HG03575 (cell line): ENCODE data around the gene IFNL4.

Source experiments
- ATAC-seq: cut with Tn5 transposase; IDR thresholded peaks from one replicate; pipeline ENCODE4 v1.9.1; 2021; ENCODE audit not compliant: unreplicated experiment, insufficient number of reproducible peaks, low FRiP score; ENCODE audit errors: extremely low read depth

The IFNL4 gene

DNA sequence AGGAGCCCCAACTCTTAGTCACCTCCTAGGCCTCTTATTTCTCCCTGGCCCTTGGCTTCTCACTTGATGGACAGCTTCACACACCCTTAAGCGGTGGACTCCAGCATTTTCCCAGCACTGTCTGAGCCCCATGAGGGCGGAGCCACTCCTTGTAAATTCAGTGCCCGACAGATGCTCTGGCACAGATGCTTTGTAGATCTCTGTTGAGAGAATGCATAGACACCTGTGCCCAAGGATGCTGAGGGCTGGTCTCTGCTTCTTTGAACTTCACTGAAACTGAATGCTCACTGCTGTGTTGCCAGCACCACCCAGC is 47.9 kb downstream of the IFNL4 start:
- no peak for ATAC-seq

DNA sequence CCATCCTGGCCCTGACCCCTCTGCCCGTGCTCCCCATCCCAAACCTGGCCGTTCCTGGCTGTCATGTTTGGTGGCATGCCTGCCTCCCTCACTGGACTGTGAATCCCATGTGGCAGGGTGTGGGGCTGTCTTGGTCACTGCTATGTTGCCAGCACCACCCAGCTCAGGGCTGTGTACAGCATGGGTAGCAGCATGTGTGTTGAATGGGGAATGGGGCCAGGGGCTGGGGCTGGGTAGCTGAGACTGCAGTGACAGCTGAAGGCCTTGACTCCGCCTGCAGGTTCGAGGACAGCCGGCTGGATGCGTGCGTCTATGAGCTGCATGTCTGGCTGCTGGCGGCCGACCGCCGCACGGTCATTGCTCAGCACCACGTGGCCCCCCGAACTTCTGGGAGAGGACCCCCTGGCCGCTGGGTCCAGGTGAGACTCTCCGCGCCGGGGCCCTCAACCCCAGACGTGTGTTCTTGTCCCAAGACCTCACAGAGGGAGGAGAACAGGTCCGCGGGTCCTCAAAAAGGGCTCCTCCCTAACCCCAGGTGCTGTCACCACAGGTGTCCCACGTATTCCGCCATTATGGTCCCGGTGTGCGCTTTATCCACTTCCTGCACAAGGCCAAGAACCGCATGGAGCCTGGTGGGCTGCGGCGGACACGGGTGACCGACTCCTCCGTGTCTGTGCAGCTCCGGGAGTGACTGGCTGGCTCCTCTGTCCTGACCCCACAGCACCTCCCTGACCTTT is 48.4 kb downstream of the IFNL4 start:
- no peak for ATAC-seq

DNA sequence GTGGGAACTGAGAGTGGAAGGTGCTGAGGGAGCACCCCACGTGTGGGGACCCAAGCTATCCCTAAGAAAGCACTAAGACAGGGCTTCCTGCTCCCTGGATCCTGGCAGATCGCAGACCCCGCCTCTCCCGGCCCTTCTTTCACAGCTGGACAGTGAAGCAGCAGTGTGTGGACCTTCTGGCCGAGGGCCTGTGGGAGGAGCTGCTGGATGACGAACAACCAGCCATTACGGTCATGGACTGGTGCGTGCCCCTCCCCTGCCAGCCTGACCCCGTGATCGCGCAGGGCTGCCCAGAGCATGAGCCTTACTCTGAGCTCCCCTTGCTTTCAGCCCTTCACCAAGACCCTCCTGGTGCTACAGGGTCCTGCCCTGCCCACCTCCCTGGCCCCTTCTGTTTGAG is 49.6 kb downstream of the IFNL4 start:
- no peak for ATAC-seq

DNA sequence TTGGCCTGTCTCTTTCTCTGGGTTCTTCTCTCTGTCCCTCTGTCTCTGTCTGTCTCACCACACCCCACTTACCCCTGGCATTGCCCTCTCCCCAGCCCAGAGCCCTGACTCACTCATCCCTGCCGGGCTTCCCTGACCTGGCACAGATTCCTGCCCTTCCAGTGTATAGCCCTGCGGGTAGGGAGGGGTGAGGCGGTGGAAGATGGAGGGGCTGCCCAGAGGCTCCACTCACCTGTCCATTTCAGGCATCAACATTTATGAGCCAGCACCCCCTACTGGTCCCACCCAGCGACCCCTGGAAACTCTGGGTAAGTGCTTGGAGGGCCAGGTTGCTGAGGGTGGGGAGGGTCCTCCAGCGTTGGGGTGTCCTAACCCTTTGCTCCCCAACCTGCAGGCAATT is 50.8 kb downstream of the IFNL4 start:
- ATAC-seq, result no peak

DNA sequence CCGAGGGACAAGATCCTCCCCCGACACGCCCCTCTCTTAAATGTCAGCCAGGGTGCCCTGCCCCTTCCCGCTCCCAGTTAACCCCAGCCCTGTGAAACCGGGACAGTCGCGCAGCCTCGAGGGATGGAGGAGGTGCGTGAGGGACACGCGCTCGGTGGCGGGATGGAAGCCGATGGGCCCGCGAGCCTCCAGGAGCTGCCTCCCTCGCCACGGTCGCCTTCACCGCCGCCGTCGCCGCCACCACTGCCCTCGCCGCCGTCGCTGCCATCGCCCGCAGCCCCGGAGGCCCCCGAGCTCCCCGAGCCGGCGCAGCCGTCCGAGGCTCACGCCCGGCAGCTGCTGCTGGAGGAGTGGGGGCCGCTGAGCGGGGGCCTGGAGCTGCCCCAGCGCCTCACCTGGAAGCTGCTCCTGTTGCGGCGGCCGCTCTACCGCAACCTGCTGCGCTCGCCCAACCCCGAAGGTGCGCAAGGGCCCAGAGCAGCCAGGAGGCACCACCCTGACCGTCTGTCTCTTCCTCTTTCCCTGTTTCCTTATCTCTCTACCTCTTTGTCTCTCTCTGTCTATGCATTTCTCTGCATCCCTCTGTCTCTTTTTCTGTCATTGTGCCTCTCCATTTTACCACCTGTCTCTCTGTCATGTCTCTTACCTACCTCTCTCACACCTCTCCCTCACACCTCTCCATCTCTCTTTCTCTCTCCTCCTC is 51.6 kb downstream of the IFNL4 start, which contains the start of gene NCCRP1:
Gene NCCRP1, plus strand, starts transcription at position 105 of the 703 bp plus-strand sequence. Its CDS starts 19 bp downstream, at position 124.
- no peak for ATAC-seq

DNA sequence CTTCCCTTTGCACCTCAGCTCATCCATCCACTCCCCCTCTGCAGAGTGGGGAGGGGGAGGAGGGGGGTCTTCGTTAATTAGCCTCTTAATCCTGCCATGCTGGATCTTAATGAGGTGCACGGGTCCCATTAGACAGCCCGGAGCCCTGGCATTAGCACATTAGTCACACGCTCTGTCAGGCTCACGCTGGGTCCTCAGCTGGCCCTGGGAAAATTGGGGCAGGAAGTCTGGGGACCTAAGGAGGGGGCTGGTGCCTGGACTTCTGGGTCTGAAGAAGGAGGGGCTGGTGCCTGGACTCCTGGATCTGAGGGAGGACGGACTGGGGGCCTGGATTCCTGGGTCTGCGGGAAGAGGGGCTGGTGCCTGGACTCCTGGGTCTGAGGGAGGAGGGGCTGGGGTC is 52.3 kb downstream of the IFNL4 start:
- ATAC-seq, result no peak
